SK-N-SH (cell line): ENCODE measurements around the gene LSM2. TPM values are rescaled to one million over a fixed set of nuclear protein-coding genes. Genes with fewer than 3 reads are reported as not detected.

ENCODE experiments used
- CTCF ChIA-PET: fragments of 300-600, 350-600 bp; formaldehyde crosslinking; extraction: SDS; loops from one replicate; lab custom pipeline; 2021; lab: Yijun Ruan, JAX
- POLR2A ChIA-PET: fragments of 350-600 bp; sonication (Branson Sonifier 250); formaldehyde crosslinking; extraction: SDS; loops from one replicate; lab custom pipeline; 2020; ENCODE audit warnings: antibody characterized with exemption, inconsistent platforms; lab: Yijun Ruan, JAX
- DNase-seq: peaks from one replicate; pipeline ENCODE4 v3.0.0; 2012
- H2AFZ ChIP-seq: fragments of 200-600 bp; sonication (generic); 2 replicates; pipeline ENCODE4 v1.8.1; 2016; ENCODE audit warnings: antibody characterized with exemption, mild to moderate bottlenecking, low read depth
- H3F3A ChIP-seq: fragments of 200-600 bp; sonication (generic); replicated peaks from 2 replicates; pipeline ENCODE3; 2016; ENCODE audit warnings: antibody characterized with exemption, mild to moderate bottlenecking; ENCODE audit not compliant: insufficient read depth
- H3K27ac ChIP-seq, 2 experiments: fragments of 200-500 bp in 1 of 2; fragments of 200-600 bp in 1 of 2; sonication (Bioruptor generic) in 1 of 2; sonication (generic), shearing (Covaris generic) in 1 of 2; 2 replicates each; pipeline versions ENCODE4 v1.5.1 to v1.6.1; 2014 to 2016; ENCODE audit warnings: low read depth in 2 of 2, inconsistent platforms in 1 of 2, low read length in 1 of 2, mild to moderate bottlenecking in 1 of 2, mixed read lengths in 1 of 2
- H3K27me3 ChIP-seq: fragments of 200-600 bp; sonication (generic), shearing (Covaris generic); 2 replicates; pipeline ENCODE4 v1.6.1; 2016; ENCODE audit warnings: mixed run types; ENCODE audit not compliant: insufficient read depth
- H3K36me3 ChIP-seq, 2 experiments: fragments of 200-500 bp in 1 of 2; fragments of 200-600 bp in 1 of 2; sonication (Bioruptor generic) in 1 of 2; sonication (generic) in 1 of 2; replicated peaks in 1 of 2; 2 replicates each; pipeline versions ENCODE3 to v1.5.1; 2014 to 2016; ENCODE audit warnings: low read length in 1 of 2, mild to moderate bottlenecking in 1 of 2; ENCODE audit not compliant: insufficient read depth in 2 of 2, control insufficient read depth in 1 of 2
- H3K4me1 ChIP-seq, 2 experiments: fragments of 200-500 bp in 1 of 2; fragments of 200-600 bp in 1 of 2; sonication (Bioruptor generic) in 1 of 2; sonication (generic), shearing (Covaris generic) in 1 of 2; 2 replicates each; pipeline versions ENCODE4 v1.5.1 to v1.6.1; 2014 to 2016; ENCODE audit warnings: low read depth in 1 of 2, low read length in 1 of 2, mixed run types in 1 of 2; ENCODE audit not compliant: insufficient read depth in 2 of 2, control insufficient read depth in 1 of 2
- H3K4me2 ChIP-seq: fragments of 200-600 bp; sonication (generic), shearing (Covaris generic); 2 replicates; pipeline ENCODE4 v1.6.1; 2017; ENCODE audit warnings: mixed run types
- H3K4me3 ChIP-seq, 2 experiments: fragments of 200-500 bp in 1 of 2; fragments of 200-600 bp in 1 of 2; sonication (Bioruptor generic) in 1 of 2; sonication (generic), shearing (Covaris generic) in 1 of 2; 2 replicates each; pipeline versions ENCODE4 v1.5.1 to v1.8.1; 2014 to 2016; ENCODE audit warnings: low read depth in 2 of 2, inconsistent platforms in 1 of 2, low read length in 1 of 2, mild to moderate bottlenecking in 1 of 2, mixed read lengths in 1 of 2, moderate library complexity in 1 of 2
- H3K79me2 ChIP-seq: fragments of 200-600 bp; sonication (generic); 2 replicates; pipeline ENCODE4 v1.8.1; 2017; ENCODE audit warnings: mild to moderate bottlenecking; ENCODE audit not compliant: insufficient read depth
- H3K9ac ChIP-seq: fragments of 200-600 bp; sonication (generic); 2 replicates; pipeline ENCODE4 v1.6.1; 2017; ENCODE audit warnings: mixed run types
- H3K9me2 ChIP-seq: fragments of 200-600 bp; sonication (generic); 2 replicates; pipeline ENCODE4 v1.6.1; 2017; ENCODE audit warnings: mixed run types
- H3K9me3 ChIP-seq: fragments of 200-600 bp; sonication (generic); 2 replicates; pipeline ENCODE4 v1.6.1; 2017; ENCODE audit warnings: mixed run types, mild to moderate bottlenecking, moderate library complexity
- H4K20me1 ChIP-seq: fragments of 200-600 bp; sonication (generic); 2 replicates; pipeline ENCODE4 v1.6.1; 2017; ENCODE audit warnings: mild to moderate bottlenecking, mixed run types; ENCODE audit not compliant: insufficient read depth
- EZH2phosphoT487 ChIP-seq: fragments of 200-600 bp; sonication (generic); IDR thresholded peaks from 2 replicates; pipeline ENCODE4 v1.6.1; 2017; ENCODE audit warnings: low read depth, mixed run types, mild to moderate bottlenecking, antibody characterized with exemption, moderate library complexity, borderline replicate concordance
- FOXJ3 ChIP-seq: sonication (generic); formaldehyde crosslinking; IDR thresholded peaks from 2 replicates; pipeline ENCODE4 v1.5.1; 2020; ENCODE audit warnings: mild to moderate bottlenecking, missing genetic modification reagents
- JUND ChIP-seq: IDR thresholded peaks from 2 replicates; pipeline ENCODE4 v1.4.0; 2012
- MAX ChIP-seq: IDR thresholded peaks from 2 replicates; pipeline ENCODE4 v1.4.0; 2012; ENCODE audit warnings: low read depth
- PBX3 ChIP-seq: IDR thresholded peaks from 2 replicates; pipeline ENCODE4; 2012
- RFX5 ChIP-seq: IDR thresholded peaks from 2 replicates; pipeline ENCODE4 v1.6.1; 2012; ENCODE audit warnings: mild to moderate bottlenecking, improper control_type of control experiment, low read length
- RXRA ChIP-seq: IDR thresholded peaks from 2 replicates; pipeline ENCODE4 v1.4.0; 2012; ENCODE audit warnings: low read depth, mild to moderate bottlenecking, borderline replicate concordance
- SIN3A ChIP-seq: IDR thresholded peaks from 2 replicates; pipeline ENCODE4 v1.6.1; 2012; ENCODE audit warnings: low read depth, mild to moderate bottlenecking, low read length, moderate library complexity, borderline replicate concordance
- SMC3 ChIP-seq: IDR thresholded peaks from 2 replicates; pipeline ENCODE4 v1.6.1; 2012; ENCODE audit warnings: low read depth, low read length, improper control_type of control experiment
- TEAD4 ChIP-seq: IDR thresholded peaks from 2 replicates; pipeline ENCODE4 v1.4.0; 2012; ENCODE audit warnings: mild to moderate bottlenecking, borderline replicate concordance; ENCODE audit not compliant: insufficient read depth
- USF1 ChIP-seq: IDR thresholded peaks from 2 replicates; pipeline ENCODE4 v1.4.0; 2012; ENCODE audit warnings: low read depth, borderline replicate concordance
- USF2 ChIP-seq: fragments of 150-350 bp; IDR thresholded peaks from 2 replicates; pipeline ENCODE4 v1.6.1; 2017; ENCODE audit warnings: antibody characterized with exemption, low read length, low read depth, borderline replicate concordance
- YY1 ChIP-seq: IDR thresholded peaks from 2 replicates; pipeline ENCODE4 v1.4.0; 2012; ENCODE audit warnings: low read depth, mild to moderate bottlenecking
- ZBTB33 ChIP-seq: IDR thresholded peaks from 2 replicates; pipeline ENCODE4 v1.4.0; 2012; ENCODE audit warnings: low read depth, borderline replicate concordance
- whole genome bisulfite sequencing: methylation state at CpG from one replicate; pipeline ENCODE4 v1.1.6; 2017; ENCODE audit warnings: low lambda C conversion rate; 5-methylcytosine and 5-hydroxymethylcytosine counted together
- polyA plus RNA-seq, 3 experiments: library from polyadenylated mRNA; depleted of rRNA; stranded (reverse); fragments of >200 nt; gene quantifications; 2 replicates each; pipeline ENCODE4 v1.2.3, GENCODE V29; 2012

LSM2 gene
- polyA plus RNA-seq, 1 of the 3 experiments (the other 2 are of a cell fraction): 79.1 TPM

- Histone ChIP-seq H2AFZ (no peak overlapping the region), H3K9me2 (no peaks in the 10 kb centered on the region), H3K4me3 (no peak overlapping the region), H3K4me2 (no peak overlapping the region), H3K9ac (no peak overlapping the region), H3F3A (peaks cover 3% of the 10 kb centered on the region), H3K27ac (no peak overlapping the region), H3K79me2 (no peaks in the 10 kb centered on the region), H3K9me3 (no peaks in the 10 kb centered on the region), H4K20me1 (no peaks in the 10 kb centered on the region), H3K36me3 (peaks cover 0 to 15% of the 10 kb centered on the region in 2 experiments), H3K4me1 (peaks cover 9 to 10% of the 10 kb centered on the region in 2 experiments; a peak in 2 of 4 replicates), H3K27me3 (no peaks in the 10 kb centered on the region)
- no peak for DNase-seq
- no peak for TF ChIP-seq YY1
- no peak for TF ChIP-seq FOXJ3 (CRISPR knock-in tag)
- TF ChIP-seq TEAD4: no peak
- no peak for TF ChIP-seq USF2
- TF ChIP-seq USF1: no peak
- TF ChIP-seq RFX5: no peak
- TF ChIP-seq PBX3: no peak
- TF ChIP-seq JUND: no peak
- TF ChIP-seq MAX: no peak
- no peak for TF ChIP-seq ZBTB33
- no peak for TF ChIP-seq EZH2phosphoT487
- no peak for TF ChIP-seq SMC3
- TF ChIP-seq SIN3A: no peak
- no peak for TF ChIP-seq RXRA
- POLR2A ChIA-PET: interaction anchor here (1.2 kb wide), 1 partner anchor 39 kb away, joined by 3 read pairs; the partner anchor contains the start of gene CLIC1
- 83% methylated on average over 4 of the region's 4 CpGs for WGBS
- CTCF ChIA-PET: interaction anchor here (0.8 to 9.9 kb wide), 3 partner anchors 16 to 55 kb away, joined by 3 to 62 read pairs (median 5); no protein-coding TSS in a partner anchor
Measured at GRCh38 chr6:31775184-31775583, 31.6 kb downstream of the LSM2 start.
